Measurements from ENCODE around the gene PKD1. TPM values are rescaled to one million over a fixed set of nuclear protein-coding genes. Genes with fewer than 3 reads are reported as not detected.

The PKD1 gene
- total RNA-seq, 4 donors from 2014 or later = 168 to 376 (median 339) TPM

DNA sequence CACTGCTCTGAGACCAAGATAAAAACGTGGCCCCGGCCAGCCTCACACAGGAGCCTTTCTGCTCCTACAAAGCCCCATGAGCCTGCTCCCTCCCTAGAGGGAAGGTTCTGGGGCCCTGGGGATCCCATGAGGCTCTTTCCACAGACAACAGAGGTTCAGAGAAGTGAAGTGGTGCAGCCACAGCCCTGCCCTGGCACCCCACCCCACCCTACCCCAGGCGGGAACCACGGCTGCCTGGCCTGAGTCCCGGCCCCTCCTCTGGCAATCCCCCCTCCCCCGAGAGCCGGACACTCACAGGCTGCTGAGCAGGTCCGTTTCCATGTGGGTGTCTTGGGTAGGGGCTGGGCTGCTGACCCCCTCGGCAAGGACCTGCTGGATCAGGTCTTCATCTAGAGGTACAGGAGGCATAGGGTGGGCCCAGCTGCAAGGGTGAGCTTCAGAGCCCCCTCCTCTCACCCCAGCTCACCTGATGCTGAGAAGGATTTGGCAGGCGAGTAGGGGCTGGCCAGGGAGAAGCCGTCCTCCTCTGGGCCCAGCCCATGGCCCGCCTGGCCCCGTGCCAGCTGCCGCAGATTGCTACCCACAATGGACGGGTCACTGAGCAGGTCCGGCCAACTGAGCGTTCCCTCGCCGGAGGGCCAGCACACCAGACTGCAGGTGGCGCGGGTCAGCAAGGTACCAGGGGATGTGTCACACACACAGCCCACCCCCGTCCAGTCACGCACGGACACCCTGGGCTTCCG is 38.7 kb downstream of the PKD1 start:
- Histone ChIP-seq H3K27me3 (no peaks in the 10 kb centered on the region), H3K27ac (no peak overlapping the region), H3K9me3 (no peaks in the 10 kb centered on the region), H3K36me3 (peaks cover 0 to 84% of the 10 kb centered on the region in 2 donors), H3K4me1 (no peaks in the 10 kb centered on the region), H3K4me3 (no peak overlapping the region)
- ATAC-seq (no peak), DNase-seq (no peak)
- in situ Hi-C loops (cut with MboI; ENCODE audit: low sequenced_read_pairs in 4 of 4) = no loop called here
- no peak for TF ChIP-seq POLR2A (IDR thresholded peaks at IDR 0.05)
- TF ChIP-seq, protein P1, sequence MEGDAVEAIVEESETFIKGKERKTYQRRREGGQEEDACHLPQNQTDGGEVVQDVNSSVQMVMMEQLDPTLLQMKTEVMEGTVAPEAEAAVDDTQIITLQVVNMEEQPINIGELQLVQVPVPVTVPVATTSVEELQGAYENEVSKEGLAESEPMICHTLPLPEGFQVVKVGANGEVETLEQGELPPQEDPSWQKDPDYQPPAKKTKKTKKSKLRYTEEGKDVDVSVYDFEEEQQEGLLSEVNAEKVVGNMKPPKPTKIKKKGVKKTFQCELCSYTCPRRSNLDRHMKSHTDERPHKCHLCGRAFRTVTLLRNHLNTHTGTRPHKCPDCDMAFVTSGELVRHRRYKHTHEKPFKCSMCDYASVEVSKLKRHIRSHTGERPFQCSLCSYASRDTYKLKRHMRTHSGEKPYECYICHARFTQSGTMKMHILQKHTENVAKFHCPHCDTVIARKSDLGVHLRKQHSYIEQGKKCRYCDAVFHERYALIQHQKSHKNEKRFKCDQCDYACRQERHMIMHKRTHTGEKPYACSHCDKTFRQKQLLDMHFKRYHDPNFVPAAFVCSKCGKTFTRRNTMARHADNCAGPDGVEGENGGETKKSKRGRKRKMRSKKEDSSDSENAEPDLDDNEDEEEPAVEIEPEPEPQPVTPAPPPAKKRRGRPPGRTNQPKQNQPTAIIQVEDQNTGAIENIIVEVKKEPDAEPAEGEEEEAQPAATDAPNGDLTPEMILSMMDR (IDR thresholded peaks at IDR 0.05 in 4 of 5, conservative IDR thresholded peaks at IDR 0.05 in 1 of 5) = no peak
- intact Hi-C loops (cut with DNase I; ENCODE audit: low total_unique reads) = no loop called here

DNA sequence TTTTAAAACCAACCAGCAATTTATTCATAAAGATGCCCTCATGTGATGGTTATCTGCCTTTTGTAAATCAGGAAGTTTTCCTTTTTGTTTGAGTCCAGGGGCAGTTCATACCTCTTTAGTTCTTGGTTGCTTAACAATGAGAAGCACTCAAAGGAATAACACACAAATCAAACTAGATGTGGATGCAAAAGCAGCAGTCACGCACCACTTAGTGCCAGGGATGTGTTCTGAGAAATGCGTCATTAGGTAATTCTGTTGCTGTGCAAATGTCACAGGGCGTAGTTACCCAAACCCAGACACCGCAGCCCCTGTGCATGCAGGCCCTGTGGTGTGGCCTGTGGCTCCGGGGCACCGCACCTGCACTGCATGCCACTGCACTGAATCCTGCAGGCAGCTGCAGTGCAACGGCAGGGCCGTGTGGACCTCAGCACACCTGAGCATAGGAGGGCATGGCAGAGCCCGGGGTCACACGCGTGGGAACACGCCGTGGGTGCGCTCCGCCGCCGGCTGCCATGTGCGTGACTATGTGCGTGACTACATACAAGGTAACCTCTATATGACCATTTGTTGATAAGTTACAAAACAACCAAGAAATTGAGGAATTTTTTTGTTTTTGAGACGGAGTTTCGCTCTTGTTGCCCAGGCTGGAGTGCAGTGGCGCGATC is 39.6 kb downstream of the PKD1 start:
- Histone ChIP-seq H3K4me3 (no peak overlapping the region), H3K4me1 (no peaks in the 10 kb centered on the region), H3K9me3 (no peaks in the 10 kb centered on the region), H3K27me3 (no peaks in the 10 kb centered on the region), H3K27ac (no peak overlapping the region), H3K36me3 (peaks cover 0 to 88% of the 10 kb centered on the region in 2 donors)
- in situ Hi-C loops (cut with MboI; ENCODE audit: low sequenced_read_pairs in 4 of 4) = no loop called here
- DNase-seq (no peak), ATAC-seq (no peak)
- intact Hi-C loops (cut with DNase I; ENCODE audit: low total_unique reads) = no loop called here
- TF ChIP-seq, protein P1 (IDR thresholded peaks at IDR 0.05 in 4 of 5, conservative IDR thresholded peaks at IDR 0.05 in 1 of 5) = no peak
- no peak for TF ChIP-seq POLR2A (IDR thresholded peaks at IDR 0.05)

DNA sequence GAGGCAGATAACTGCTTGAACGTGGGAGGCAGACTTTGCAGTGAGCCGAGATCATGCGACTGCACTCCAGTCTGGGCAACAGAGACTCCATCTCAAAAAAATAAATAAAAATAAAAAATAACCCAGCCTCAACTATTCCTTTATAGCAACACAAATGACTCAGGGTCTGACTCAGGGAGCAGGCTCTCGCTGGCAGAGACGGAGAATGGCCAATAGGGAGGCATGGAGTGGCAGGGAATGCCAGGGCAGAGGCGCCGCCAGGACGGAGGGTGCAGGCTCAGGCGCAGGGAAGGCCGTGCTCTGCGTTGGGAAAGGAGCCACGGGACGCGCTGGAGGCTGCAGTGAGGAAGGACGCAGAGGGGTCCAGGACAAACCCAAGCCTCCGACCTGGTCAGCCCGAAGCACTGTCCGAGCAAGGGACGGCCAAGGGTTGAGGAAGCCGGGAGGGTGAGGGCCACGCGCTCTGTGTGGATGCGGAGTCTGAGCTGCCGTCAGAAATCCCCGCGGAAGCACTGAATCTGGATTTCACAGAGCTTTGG is 40.3 kb downstream of the PKD1 start:
- H3K4me3 ChIP-seq = no peak overlapping the region
- intact Hi-C loops (cut with DNase I; ENCODE audit: low total_unique reads) (no loop called here), in situ Hi-C loops (cut with MboI; ENCODE audit: low sequenced_read_pairs in 4 of 4) (no loop called here)
- H3K4me1 ChIP-seq = peaks cover 0 to 5% of the 10 kb centered on the region in 2 donors
- TF ChIP-seq, protein P1 (IDR thresholded peaks at IDR 0.05 in 4 of 5, conservative IDR thresholded peaks at IDR 0.05 in 1 of 5) = no peak
- TF ChIP-seq POLR2A (IDR thresholded peaks at IDR 0.05) = no peak
- H3K36me3 ChIP-seq = peaks cover 0 to 81% of the 10 kb centered on the region in 2 donors
- no peak overlapping the region for H3K27ac ChIP-seq
- H3K27me3 ChIP-seq = no peaks in the 10 kb centered on the region
- ATAC-seq (no peak), DNase-seq (no peak)
- H3K9me3 ChIP-seq = no peaks in the 10 kb centered on the region

DNA sequence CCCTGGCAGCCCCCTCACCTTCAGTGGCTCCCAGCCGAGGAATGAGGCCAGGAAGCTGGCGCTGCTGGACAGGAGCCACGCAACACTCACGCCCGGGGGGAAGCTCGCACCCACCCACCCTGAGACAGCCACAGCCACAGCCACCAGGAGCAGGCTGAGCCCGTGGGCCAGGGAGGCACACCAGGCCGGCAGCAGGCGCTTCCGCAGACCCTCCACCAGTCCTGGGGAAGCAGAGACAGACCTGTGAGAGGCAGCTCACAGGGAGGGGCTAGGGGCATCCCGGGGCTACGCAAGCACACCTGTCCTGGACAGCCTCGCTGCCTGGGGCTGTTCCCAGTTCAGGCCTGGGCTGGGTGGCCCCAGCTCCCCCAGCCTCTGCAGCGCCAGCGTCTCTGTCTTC is 41.9 kb downstream of the PKD1 start:
- Histone ChIP-seq H3K4me1 (peaks cover 0 to 10% of the 10 kb centered on the region in 2 donors), H3K9me3 (no peaks in the 10 kb centered on the region), H3K36me3 (peaks cover 0 to 79% of the 10 kb centered on the region in 2 donors), H3K4me3 (no peak overlapping the region), H3K27me3 (no peaks in the 10 kb centered on the region), H3K27ac (no peak overlapping the region)
- DNase-seq = no peak
- intact Hi-C loops (cut with DNase I; ENCODE audit: low total_unique reads) = no loop called here
- ATAC-seq = no peak
- in situ Hi-C loops (cut with MboI; ENCODE audit: low sequenced_read_pairs in 4 of 4) = no loop called here
- TF ChIP-seq POLR2A (IDR thresholded peaks at IDR 0.05) = no peak
- TF ChIP-seq, protein P1 (IDR thresholded peaks at IDR 0.05 in 4 of 5, conservative IDR thresholded peaks at IDR 0.05 in 1 of 5) = no peak
